GM21529 (cell line): Measurements from ENCODE around the gene SLCO2A1.

Experiments
- ATAC-seq: cut with Tn5 transposase; IDR thresholded peaks from one replicate; pipeline ENCODE4 v1.9.1; 2021; ENCODE audit not compliant: unreplicated experiment

Gene SLCO2A1

DNA sequence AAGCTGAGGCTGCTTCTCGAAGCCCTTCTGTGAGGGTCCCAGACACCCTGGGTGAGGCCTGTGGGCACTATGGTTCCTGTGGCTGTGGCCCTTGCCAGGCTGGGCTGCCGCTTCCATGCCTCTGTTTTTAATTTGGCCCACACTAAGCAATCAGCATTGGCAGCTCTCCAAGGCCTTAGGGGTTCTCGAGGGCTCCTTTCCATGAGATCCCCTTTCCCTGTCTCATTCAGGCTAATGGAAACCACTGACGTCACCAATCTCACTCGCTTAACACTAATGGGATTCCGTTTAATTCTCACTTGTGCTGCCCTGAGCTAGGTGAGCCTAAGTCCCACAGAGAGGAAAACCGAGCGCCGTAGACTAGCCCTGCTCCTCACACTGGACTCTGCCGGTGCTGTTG, 73.8 kb downstream of the SLCO2A1 start:
- no peak for ATAC-seq

DNA sequence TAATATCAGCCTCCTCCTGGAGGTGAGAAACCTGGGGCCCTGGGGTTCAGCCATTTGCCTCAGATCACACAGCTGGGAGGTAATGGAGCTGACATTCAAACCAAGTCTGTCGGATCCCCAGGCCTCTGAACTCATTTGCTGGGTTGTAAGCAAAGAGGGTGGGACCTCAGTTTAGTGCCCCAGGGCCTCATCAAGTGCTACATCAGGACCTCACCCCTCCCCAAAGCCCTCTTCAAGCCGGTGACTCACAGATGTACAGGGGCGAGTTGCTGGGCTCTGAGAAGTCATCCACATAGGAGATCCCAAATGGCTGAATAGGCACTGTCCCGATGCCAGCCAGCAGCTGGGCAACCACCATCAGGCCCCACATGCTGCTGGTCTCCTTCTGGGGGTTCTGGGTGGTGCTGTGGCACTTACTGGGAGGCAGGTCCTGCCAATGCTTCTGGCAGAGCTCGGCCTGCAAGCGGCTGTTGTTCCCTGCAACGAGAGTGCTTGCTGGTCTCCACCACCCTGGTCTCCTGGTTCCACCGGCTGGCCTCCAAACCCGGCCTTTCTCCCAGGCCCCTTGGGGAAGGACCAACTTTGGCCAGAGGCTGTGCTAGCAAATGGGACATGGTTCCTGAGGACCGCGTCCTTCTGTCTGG, 74.9 kb downstream of the SLCO2A1 start:
- no peak for ATAC-seq

DNA sequence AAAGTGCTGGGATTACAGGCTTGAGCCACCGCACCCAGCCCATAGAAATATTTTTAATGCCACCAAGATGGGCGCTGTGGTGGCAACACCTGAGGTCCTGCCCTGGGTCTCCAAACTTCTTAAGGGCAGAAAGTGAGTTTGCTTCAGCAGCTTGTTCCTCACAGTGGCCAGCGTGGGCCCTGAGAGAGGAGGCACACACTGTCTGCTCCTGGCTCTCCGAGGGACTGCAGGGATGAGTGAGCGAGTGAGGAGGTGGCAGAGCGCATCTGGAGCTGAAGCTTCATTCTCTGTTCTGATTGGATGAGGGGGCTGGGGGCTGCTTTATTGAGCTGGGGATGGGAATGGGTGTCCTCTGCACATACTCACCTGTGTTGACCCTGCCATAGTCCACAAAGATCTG, 76.4 kb downstream of the SLCO2A1 start:
- ATAC-seq: no peak

DNA sequence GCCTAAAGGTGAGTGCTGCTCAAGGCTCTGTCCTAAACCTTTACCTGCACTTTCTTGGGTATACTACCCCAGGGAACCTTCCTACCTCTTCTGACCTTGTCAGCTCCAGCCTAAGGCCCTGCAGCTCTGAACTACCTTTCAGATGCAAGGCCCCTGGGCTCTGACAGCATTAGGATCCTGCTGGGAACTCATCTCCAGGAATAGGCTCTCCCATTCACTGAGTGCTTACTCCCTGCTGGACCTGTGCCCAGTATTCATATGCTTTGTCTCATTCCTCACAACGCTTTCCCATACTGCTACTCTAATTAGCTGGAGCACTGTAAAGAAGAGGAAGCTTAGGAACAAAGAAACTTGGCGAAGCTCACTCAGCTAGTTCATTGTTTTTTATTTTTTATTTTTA, 80.3 kb downstream of the SLCO2A1 start:
- ATAC-seq: no peak

DNA sequence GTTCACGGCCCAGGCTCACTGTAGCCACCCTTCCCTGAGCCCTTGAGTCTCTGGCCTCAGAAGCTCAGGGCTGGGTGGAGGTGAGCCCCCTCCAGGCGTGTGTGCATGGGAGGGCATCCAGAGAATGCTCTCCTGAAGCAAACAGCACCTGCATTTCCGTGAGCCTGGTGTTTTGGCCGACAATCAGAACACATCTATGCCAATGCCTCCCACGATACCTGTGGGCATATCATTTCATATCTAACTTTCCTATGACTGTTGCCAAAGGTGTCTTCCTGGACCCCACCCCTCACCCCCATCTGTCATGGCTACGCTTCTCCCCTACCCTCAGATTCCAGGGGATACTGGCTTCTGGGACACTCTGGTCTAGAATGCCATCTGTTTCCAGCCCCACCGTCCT, 80.7 kb downstream of the SLCO2A1 start:
- no peak for ATAC-seq

DNA sequence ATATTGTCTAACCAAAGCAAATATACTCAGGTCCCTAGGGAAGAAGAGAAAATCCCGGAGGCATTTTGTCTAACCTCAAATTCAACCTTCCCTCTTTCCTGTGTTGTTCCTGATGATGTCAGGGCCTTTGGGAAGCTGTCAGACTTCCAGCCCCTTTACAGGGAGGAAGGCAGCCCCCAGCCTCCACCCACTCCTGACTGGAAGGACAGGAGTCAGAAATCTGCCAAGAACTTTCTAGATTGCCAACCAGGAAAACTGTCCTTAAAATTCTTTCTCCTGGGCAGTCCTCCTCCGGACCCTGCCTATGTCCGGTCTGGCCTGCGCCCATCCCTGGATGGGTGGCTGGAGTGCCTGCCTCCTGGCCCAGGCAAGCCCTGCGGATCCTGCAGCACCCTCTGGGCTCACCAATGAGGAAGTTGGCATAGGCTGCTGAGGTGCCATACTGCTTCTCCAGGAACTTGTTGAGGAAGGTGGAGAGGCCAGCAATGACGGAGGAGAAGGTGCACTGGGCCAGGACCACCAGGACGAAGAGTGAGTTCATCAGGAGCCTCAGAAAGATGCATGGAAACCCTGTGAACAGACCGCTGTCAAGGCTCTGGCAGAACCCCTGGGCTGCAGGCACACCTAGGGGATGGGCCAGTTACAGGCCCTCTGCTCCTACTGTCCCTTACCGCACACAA, 81.5 kb downstream of the SLCO2A1 start:
- no peak for ATAC-seq

DNA sequence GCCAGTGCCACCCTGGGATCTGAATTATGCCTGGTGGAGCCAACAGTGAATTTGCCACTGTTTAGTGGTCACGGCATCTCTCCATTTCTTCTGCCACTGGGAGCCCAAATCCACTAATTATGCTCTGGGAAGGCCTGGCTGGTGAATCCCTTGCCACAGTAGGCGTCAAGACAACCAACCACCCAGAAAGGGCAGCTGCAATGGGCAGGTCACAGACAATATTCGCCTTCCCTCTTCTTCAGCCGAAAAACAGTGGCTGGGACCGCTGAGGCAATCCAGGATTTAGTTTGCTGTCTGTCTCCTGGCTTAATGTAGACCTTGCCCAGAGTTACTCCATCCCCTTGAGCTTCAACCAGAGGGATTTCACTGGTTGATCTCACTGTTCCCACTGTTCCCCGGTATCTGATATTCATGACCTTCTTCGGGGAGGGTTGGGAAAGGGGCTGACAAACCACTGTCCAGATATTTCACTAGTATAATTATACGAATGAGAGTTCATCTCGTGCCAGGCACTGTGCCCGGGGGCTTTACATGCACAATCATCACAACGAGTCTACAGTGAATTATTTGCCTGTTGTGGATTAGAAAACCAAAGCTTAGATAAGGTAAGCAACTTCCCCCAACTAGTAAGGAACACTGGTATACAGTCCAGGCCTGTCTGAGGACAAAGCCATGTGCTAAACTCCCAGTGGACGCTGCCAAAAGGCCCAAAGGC, 84.2 kb downstream of the SLCO2A1 start:
- ATAC-seq: no peak

DNA sequence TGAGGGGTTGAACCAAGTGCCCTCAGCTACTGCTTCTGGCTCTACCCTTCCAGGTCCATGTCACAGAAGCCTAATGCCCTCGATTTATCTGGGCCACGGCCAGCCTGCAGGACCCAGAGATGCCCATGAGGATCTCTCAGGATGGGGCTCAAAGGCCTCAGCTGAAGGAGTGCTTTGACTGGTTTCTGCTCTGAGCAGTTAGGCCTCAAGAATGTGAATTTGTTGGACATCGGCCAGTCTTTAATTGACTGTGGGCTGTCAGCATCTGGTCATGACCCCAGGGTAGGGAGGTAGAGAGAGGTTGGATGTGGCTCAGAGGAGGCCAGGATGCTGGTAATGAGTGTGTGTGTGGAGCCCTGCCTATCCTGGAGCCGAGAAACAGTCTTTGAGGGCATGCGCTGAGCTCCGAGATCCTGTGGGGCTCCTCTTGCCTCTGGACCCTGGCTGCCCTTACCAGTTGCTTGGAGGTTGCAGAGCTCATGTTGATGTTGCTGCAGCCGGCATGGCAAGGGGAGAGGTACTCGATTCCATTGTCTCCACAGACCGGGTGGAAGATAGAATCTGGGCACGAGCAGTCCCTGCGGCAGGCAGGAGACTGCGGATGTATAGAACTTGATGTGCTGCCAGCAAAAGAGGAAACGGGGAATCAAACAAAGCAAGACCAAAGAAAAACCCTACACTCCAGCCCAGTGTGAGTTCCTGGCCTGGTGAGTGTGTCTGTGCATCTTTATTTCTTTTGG, 84.9 kb downstream of the SLCO2A1 start:
- ATAC-seq: no peak

DNA sequence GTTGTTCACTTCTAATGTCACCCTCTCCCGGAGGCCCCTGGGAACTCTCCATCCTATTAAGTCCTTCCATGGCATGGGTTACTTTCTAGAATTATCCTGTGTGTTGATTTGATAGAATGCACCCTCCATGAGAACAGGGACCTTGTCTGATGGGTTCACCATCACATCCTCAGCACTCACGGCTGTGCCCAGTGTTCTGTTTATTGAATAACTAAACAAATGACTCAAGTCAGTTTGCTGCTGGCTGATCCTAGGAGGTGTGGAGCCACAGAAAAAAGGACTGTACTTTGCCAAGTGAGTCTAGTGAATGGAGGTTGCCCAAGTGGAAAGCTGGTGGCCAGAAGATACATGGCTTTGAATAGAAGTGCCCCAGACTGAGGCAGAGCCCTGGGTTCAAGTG, 85.5 kb downstream of the SLCO2A1 start:
- ATAC-seq: no peak

DNA sequence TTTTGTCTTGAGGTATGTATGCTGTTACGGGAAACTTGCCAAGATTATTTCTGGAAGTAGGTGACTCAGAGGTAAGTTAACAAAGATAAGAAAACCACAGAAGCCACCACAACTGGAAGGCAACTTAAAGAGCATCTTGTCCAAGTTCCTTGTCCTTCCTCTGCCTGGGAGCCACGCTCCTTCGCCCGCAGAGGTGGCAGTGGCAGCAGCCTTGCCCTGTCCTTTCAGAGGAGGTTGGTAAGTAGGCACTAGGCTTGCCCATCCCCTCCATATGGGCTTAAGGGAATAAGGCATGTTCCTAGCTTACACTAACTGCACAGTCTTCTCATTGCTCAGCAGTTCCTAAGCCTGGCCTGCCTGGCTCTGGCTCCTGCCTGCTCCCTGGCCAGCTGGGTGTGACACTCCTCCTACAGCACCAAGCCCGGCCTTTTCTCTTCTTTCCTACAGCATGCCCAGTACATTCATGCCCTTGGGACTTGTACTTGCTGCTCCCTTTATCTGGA, 86.0 kb downstream of the SLCO2A1 start:
- ATAC-seq: no peak

DNA sequence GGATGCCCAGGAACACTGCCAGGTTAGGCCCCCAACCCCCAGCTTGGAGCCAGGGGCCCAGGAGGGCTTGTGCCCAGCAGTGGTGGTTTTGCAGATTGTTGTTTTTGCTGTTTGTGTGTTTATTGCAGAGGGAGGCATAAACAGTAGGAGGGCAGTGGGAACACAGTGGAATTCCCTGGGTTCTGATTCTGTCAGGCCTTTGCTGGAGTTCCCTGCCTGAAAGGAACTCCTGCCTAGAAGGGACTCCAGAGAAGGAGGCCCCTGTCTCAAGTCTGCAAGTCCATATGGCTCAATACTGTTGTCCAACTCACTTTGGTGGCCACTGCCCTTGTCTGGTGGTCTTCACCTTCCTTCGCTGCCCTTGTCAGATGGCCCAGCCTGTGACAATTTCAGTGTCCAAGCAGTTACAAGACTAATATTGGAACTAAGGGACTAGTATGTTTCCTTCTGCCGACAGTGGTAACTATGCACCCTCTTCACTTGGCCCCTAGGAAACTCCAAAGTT, 86.6 kb downstream of the SLCO2A1 start:
- ATAC-seq: no peak

DNA sequence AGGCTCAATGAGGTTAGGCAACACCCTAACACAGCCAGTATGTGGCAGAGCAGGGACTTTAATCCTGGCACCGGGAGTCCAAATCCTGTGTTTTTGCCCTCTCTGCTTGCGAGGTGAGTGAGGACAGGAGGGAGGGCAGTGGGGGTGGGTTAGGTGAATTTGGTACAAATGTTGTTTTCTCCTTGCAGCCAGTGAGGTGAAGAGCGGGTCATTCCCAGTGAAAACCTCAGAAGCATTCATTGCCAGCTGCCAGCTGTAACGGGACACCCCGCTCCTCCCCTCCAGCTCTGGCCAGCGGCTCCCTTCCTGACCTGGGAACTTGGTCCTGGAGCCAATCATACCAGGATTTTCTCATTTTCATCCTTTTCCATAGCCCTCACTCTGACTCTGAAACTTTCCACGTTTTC, 88.3 kb downstream of the SLCO2A1 start:
- no peak for ATAC-seq

DNA sequence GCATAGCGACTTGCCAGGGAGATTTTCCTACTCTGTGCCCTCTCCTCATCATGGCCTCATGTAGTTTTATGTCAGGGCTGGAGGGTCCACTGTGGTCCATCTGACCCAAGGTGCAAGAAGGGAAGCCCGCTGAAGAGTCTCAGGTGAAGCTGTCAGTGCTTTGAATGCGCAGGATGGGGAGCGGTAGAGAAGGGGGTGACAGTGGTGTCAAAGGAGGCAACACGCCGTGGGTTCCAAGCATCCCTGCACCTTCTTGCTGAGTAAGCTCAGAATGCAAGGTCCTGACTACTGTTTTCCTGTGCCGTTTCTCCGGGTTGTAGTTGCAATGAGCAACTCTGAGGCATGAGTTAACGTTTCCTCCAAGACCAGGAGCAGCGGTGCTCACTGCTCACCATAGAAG, 89.2 kb downstream of the SLCO2A1 start:
- no peak for ATAC-seq

DNA sequence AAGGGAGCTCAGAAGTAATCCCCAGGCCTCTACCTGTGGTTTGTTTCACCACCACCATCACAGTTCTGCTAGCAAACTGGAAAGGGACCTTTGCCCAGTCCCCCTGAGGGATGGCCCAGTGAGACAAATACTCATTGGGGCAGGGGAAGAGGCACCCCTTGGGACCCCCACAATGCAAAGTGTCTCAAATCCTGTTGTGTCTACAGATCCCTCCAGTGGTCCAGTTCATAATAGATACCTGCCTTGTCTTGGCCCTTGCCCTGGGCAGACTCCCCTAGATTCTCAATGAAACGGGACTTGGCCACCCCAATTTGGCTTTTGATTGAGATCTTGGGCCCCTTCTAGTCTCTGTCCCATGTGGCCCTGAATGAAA, 90.3 kb downstream of the SLCO2A1 start:
- ATAC-seq: no peak

DNA sequence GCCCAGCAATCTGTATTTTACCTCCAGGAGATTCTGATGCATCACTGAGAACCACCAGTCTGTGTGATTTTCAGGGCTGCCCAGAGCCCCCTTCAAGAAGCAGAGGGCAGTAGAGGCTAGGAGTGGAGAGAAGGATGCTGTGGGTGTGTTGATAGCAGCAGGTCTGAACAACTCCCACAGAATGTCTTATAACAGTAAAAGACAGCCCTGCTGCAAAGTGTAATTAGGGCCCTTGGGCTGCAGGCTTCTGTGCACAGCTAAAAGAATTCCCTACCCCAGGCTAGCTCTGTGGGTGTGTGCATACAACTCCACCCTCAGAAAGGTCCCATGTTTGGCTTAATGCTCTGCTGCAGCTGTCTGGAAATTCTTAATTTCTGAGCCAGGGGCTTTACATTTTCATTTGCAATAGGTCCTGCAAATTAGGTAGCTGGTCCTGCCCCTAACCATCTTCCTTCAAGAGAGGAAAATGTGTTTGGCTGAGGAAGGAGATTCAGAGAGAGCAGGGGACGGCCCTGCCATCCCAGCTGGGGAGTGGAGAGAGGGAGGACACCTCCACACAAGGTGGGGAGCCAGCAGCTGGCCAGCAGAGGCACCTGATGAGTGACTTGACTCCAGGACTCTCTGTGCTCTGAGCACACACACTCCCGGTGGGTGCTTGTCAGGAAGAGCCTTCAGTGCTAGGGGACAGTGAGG, 90.8 kb downstream of the SLCO2A1 start:
- no peak for ATAC-seq

DNA sequence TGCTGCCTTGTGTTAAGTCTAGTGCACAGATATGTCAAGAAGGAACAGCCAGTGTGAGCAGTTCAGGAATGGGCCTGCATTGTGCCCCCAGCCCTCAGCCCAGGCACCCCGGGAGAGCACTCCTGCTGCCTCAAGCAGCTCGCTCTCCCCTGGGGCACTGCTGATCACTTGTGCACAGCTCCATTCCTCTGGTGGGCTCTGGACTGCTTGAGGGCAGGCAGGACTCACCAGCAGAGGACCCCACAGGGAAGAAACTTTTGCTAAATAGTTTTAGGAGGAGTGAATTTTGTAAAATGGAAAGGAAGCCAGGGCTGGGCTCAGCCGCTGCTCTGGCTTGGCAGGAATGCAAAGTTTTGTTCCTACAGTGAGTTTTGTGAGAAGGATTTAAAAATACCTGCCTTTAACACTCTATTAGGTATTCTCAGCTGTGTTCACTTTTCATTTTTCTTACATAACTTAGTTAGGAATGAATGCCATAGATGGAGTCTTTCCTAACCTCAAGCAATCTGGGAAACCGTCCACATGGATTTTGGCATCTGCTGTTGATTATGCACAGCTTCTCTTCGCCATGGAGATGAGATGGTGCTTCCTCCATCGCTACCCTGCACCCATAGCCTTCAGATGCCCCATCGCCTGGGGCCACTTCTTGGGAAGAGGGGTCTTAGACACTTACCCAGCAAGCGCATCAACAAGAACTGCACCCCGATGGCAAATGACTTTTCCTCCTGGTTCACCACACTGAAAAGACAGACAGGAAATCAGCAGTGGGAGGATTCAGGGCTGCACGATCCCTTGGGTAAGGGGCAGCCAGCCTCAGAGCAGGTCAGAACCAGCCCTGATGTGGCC, 91.7 kb downstream of the SLCO2A1 start:
- no peak for ATAC-seq

DNA sequence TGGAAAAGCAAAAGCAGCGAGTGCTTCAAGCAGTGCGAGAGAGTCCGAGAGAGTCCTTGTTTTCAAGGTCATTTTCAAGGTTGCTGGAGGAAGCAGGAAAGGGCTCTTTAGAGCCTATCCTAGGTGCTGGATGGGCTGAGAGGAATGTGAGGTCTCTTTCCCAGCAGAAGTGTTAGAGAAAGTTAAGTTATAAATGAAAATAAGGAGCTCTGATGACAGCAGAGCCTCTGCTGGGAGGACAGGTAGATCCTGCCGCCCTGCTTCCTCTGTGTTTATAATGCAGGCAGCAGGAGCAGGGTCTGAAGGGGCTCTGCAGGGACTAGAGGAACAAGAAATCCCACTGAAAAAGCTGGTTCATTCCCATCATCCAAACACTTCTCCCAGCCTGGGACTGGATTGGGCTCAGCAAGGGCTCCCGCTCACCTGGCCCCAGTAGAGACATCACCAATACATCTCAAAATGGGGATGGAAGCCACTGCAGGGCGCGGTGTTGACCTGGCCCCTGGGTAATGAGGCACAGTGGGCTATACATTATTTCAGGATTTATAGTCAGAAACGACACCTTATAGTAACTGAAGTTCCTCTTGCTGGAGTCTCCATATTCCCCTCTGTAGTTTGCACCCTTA, 92.6 kb downstream of the SLCO2A1 start:
- no peak for ATAC-seq

DNA sequence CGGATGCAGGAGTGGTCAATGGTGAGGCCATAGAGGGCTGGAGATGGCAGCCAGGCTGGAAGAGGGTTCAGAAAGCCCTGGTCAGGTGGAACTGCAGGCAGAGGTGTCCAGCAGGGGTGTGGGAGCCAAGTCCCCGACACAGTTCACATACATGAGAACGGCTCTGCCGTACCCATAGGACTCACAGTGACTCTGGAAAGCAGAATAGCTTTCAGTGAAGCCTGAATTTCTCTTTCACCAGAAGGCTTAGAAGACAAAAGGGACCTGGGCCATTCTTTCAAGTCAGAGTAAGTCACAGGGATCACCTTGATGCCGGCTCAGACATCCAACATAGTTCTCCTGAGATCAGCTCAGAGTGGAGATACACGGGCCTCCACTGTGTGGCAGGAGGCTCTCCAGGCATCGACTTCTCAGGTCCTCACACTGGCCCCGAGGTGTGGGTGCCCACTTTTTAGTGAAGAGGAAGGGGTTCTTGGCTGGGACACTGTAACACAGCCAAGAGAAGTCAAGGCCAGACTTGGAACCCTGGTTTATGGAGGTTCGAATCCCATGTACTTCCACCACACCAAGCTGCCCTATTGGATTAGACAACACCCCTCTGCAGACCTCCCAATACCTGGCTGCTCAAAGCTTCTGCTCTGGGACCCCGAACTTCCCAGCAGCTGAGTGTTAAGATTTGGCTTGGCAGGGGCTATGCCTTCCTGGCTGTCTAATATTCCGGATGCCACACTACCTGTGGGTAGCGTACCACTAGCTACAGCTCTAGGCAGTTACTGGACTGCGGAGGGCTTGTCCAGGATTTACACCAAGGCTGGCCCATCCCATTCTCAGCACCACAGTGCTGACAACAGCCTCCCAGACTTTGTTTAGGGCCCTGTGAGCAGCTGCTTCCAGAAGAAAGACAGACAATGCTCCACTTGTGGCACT, 93.6 kb downstream of the SLCO2A1 start:
- ATAC-seq: no peak
